HUES64 (cell line): Measurements from ENCODE around the gene CCDC122. TPM values are rescaled to one million over a fixed set of nuclear protein-coding genes. Genes with fewer than 3 reads are reported as not detected.
A peak's percentile ranks its signal among the peaks of the same experiment; 100 is the strongest.

Experiments
- H3K27ac ChIP-seq: 2 replicates; pipeline ENCODE4 v1.7.0; 2013; ENCODE audit warnings: low read depth, low read length, inconsistent platforms
- H3K27me3 ChIP-seq: 2 replicates; pipeline ENCODE4 v1.6.1; 2013; ENCODE audit warnings: mild to moderate bottlenecking, low read length; ENCODE audit not compliant: insufficient read depth
- H3K36me3 ChIP-seq: 2 replicates; pipeline ENCODE4 v1.6.1; 2013; ENCODE audit warnings: mild to moderate bottlenecking, low read length; ENCODE audit not compliant: insufficient read depth
- H3K4me1 ChIP-seq: 2 replicates; pipeline ENCODE4 v1.6.1; 2013; ENCODE audit warnings: mild to moderate bottlenecking, low read length, moderate library complexity; ENCODE audit not compliant: insufficient read depth
- H3K4me3 ChIP-seq: 2 replicates; pipeline ENCODE4 v1.5.1; 2013; ENCODE audit warnings: mild to moderate bottlenecking, low read length, moderate library complexity
- H3K9ac ChIP-seq: 2 replicates; pipeline ENCODE4 v1.6.1; 2013; ENCODE audit warnings: mild to moderate bottlenecking, low read depth, low read length
- H3K9me3 ChIP-seq: 2 replicates; pipeline ENCODE4 v1.6.1; 2013; ENCODE audit warnings: low read depth, low read length; ENCODE audit not compliant: insufficient read depth
- WGBS: fragments of 150-250, 120-280 bp; methylation state at CpG from one replicate; pipeline ENCODE4 v1.1.7; 2013; ENCODE audit warnings: missing lambda C conversion rate; 5-methylcytosine and 5-hydroxymethylcytosine counted together
- polyA plus RNA-seq, 2 experiments: library from polyadenylated mRNA; stranded (reverse); fragments of 50-300 nt; gene quantifications; one replicate each; pipeline ENCODE4 v1.2.3, GENCODE V29; 2013

CCDC122 gene
- 5.2 TPM for polyA plus RNA-seq (2013, experiment 1 of 2)
- 6.7 TPM for polyA plus RNA-seq (2013, experiment 2 of 2)

DNA sequence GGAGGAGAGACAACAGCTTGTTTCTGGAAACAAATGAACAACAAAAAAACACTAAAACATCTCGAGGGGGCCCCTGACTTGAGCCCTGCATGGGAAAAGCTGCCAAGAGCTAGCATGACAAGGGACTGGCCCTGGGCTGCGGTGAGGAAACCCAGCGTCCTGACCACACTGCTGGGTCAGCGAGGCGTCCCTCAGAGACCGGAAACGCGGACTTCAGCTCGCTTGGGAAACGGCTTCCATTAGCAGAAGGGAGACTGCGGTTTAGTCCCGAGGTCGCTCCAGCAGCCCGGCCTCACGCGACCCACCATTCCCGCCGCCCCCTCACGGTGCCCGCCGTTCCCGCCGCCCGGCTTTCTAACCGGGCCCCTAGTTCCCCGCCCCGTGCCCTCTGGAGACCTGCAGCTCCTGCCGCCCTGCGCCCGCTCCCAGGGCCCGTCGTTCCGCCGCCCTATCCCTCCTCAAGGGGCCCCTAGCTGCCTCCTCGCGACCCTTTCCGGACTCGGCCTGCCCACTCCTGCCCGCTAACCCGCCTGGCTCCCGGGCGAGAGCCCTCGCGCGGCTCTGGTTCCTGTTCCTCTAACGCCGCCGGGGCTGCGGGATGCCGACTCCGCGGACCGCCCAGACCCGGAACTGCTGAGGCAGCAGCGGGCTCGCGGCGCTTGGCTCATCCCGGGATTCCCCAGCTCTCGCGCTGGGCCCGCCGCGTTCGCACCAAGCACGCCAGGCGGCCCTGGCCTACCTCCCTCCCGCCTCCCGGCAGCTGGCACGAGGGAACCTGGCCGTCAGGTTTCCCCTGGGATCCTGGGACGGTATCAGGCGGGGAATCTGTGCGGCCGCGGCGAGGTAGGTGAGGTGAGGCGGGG lies at the start of gene CCDC122:
CCDC122 (minus strand) TSS at position 849 of the 863 bp plus-strand sequence. CDS start 10,364 bp downstream, outside the sequence.
- Histone ChIP-seq H3K27me3 (peaks cover 15% of the 10 kb centered on the region), H3K9ac (peak within 1 kb of the TSS; percentile 87), H3K9me3 (no peaks in the 10 kb centered on the region), H3K4me1 (peaks cover 23% of the 10 kb centered on the region), H3K36me3 (no peaks in the 10 kb centered on the region), H3K27ac (peak within 1 kb of the TSS; percentile 27), H3K4me3 (peak within 1 kb of the TSS; percentile 83)
- WGBS = under 1% methylated on average over 78 of the region's 78 CpGs

GRCh38 chr13:43924549-43925245 lies 45.2 kb upstream of the CCDC122 start:
- H3K27me3 ChIP-seq = no peaks in the 10 kb centered on the region
- no peak overlapping the region for H3K27ac ChIP-seq
- peaks cover 5% of the 10 kb centered on the region; the same call in 1 of the 2 replicates for H3K4me1 ChIP-seq
- H3K4me3 ChIP-seq = no peak overlapping the region
- no peaks in the 10 kb centered on the region for H3K36me3 ChIP-seq
- H3K9me3 ChIP-seq = no peaks in the 10 kb centered on the region
- 93% methylated on average over 5 of the region's 5 CpGs for WGBS
- no peak overlapping the region for H3K9ac ChIP-seq

DNA sequence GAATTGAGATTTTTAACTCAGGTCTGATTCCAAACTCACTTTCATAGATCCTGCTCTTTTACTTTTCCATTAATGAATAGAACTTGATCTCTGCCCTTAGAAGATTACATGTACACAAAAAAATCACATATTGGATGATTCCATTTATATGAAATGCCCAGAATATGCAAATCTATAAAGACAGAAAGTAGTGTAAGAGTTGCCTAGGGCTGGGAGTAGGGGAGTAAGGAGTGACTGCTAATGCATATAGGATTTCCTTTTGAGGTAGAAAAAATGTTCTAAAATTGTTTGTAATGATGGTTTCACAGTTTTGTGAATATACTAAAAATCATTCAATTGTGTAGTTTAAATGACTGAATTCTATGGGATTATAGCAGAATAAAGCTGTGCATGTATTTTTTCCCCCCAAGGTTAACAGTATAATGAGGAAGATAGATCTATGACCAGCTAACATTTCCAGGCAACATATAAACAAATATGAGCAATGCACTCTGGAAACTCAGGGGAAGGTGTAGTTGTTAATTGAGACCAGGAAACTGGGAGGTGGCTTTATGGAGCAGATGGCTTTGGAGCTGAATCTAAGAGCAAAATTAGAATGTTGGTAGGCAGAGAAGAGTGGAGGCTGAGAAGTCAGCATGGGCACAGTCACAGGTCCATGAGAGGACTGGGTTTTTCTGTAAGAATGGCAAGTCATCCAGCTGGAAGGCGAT lies 41.6 kb upstream of the CCDC122 start:
- WGBS = 96% methylated on average over 1 of the region's 1 CpG
- no peaks in the 10 kb centered on the region for H3K27me3 ChIP-seq
- no peaks in the 10 kb centered on the region for H3K4me1 ChIP-seq
- no peaks in the 10 kb centered on the region for H3K36me3 ChIP-seq
- no peak overlapping the region for H3K27ac ChIP-seq
- no peaks in the 10 kb centered on the region for H3K9me3 ChIP-seq
- no peak overlapping the region for H3K9ac ChIP-seq
- H3K4me3 ChIP-seq = no peak overlapping the region

- H3K9ac ChIP-seq = no peak overlapping the region
- no peaks in the 10 kb centered on the region for H3K27me3 ChIP-seq
- no peak overlapping the region for H3K27ac ChIP-seq
- H3K4me3 ChIP-seq = no peak overlapping the region
- 89% methylated on average over 4 of the region's 5 CpGs for WGBS
- no peaks in the 10 kb centered on the region for H3K9me3 ChIP-seq
- no peaks in the 10 kb centered on the region for H3K4me1 ChIP-seq
- no peaks in the 10 kb centered on the region for H3K36me3 ChIP-seq
These were observed 39.1 kb upstream of the CCDC122 start for GRCh38 chr13:43918636-43919035.

DNA sequence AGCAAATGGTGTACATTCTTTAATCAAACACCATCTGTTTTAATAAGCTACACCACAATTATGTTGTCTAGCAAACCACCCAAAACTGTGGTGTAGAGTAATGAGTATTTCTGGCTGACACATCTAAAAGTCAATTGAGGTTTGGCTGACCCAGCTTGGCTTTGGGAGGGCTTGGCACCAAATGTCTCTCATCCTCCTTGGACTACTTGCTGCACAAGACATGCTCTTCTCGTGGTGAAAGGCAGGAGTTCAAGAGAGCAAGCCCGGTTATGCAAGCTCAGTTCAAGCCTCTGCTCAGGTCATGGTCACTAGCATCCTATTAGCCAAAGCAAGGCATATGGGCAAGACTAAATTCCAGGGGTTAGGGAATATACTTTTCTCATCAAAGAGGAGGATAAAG lies 37.3 kb upstream of the CCDC122 start:
- H3K36me3 ChIP-seq = no peaks in the 10 kb centered on the region
- no peak overlapping the region for H3K4me3 ChIP-seq
- H3K4me1 ChIP-seq = no peaks in the 10 kb centered on the region
- H3K27ac ChIP-seq = no peak overlapping the region
- no peaks in the 10 kb centered on the region for H3K27me3 ChIP-seq
- 68% methylated on average over 2 of the region's 2 CpGs for WGBS
- H3K9me3 ChIP-seq = no peaks in the 10 kb centered on the region
- H3K9ac ChIP-seq = no peak overlapping the region

- H3K4me3 ChIP-seq = no peak overlapping the region
- H3K9ac ChIP-seq = no peak overlapping the region
- 85% methylated on average over 6 of the region's 6 CpGs for WGBS
- H3K27me3 ChIP-seq = no peaks in the 10 kb centered on the region
- H3K4me1 ChIP-seq = no peaks in the 10 kb centered on the region
- no peak overlapping the region for H3K27ac ChIP-seq
- no peaks in the 10 kb centered on the region for H3K9me3 ChIP-seq
- no peaks in the 10 kb centered on the region for H3K36me3 ChIP-seq
These were observed 35.9 kb upstream of the CCDC122 start for GRCh38 chr13:43915451-43915850.

DNA sequence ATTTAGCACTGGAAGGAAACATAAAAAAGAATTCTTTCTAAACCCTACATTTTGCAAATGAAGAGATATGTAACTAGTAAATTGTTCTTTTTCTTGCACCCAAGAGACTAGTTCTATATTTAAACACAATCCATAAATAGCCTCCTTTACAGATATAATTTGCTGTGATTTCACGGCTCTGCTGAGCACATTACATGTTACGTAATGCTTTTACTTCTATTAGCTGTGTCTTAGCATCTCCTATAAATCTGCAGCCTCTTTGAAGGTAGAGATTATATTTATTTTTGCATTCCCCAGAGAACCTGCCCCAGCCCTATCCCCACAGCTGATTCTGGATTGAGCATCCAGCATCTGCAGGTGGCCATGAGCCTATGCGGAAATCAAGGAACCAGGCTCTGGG lies 32.3 kb upstream of the CCDC122 start:
- no peaks in the 10 kb centered on the region for H3K36me3 ChIP-seq
- WGBS = 82% methylated on average over 3 of the region's 3 CpGs
- no peaks in the 10 kb centered on the region for H3K4me1 ChIP-seq
- H3K27ac ChIP-seq = no peak overlapping the region
- H3K4me3 ChIP-seq = no peak overlapping the region
- no peak overlapping the region for H3K9ac ChIP-seq
- no peaks in the 10 kb centered on the region for H3K9me3 ChIP-seq
- no peaks in the 10 kb centered on the region for H3K27me3 ChIP-seq

DNA sequence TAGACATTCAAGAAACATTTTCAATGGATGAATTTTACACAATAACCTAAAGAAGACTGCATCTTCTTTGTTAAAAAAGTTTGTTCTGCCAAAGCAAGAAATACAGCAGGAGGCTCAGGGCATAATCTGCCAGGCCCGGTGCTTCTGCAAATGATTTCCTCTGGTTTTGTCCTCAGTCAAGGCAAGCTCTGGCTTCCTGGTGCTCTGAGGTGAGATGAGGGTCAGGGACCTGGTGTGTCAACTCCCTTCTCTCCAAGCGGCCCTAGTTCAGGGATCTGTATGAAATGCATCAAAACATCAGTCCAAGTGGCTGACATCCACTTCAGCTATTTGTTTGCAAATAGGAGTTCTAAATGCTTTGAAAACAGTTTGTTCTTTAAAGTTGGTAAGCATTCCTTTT lies 31.7 kb upstream of the CCDC122 start:
- H3K9ac ChIP-seq = no peak overlapping the region
- 78% methylated on average over 2 of the region's 2 CpGs for WGBS
- H3K4me1 ChIP-seq = no peaks in the 10 kb centered on the region
- no peaks in the 10 kb centered on the region for H3K27me3 ChIP-seq
- no peaks in the 10 kb centered on the region for H3K9me3 ChIP-seq
- H3K36me3 ChIP-seq = no peaks in the 10 kb centered on the region
- no peak overlapping the region for H3K4me3 ChIP-seq
- H3K27ac ChIP-seq = no peak overlapping the region

DNA sequence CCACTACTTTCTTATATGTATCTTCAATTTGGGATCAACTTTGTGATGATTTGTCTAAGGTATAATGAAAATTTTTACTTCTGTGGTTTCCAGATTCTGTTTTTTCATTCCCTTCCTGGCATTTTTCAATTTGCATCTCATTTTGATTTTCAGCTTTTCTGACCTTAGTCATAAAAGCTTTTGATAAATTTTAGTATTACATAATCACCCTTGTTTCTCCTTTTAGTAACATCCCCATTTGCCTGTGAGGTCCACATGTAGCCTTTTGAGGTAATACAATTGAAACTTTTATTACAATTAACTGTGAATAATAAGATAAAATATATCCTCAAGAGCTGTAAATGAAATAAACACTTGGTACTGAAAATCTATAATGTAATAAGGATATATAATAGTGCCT lies 31.3 kb upstream of the CCDC122 start:
- H3K4me1 ChIP-seq = no peaks in the 10 kb centered on the region
- H3K9ac ChIP-seq = no peak overlapping the region
- no peaks in the 10 kb centered on the region for H3K27me3 ChIP-seq
- H3K9me3 ChIP-seq = no peaks in the 10 kb centered on the region
- H3K4me3 ChIP-seq = no peak overlapping the region
- H3K27ac ChIP-seq = no peak overlapping the region
- H3K36me3 ChIP-seq = no peaks in the 10 kb centered on the region

GRCh38 chr13:43908156-43909126 lies 28.9 kb upstream of the CCDC122 start:
- no peaks in the 10 kb centered on the region for H3K4me1 ChIP-seq
- WGBS = 96% methylated on average over 1 of the region's 2 CpGs
- H3K36me3 ChIP-seq = no peaks in the 10 kb centered on the region
- no peaks in the 10 kb centered on the region for H3K9me3 ChIP-seq
- H3K27me3 ChIP-seq = no peaks in the 10 kb centered on the region
- no peak overlapping the region for H3K27ac ChIP-seq
- no peak overlapping the region for H3K9ac ChIP-seq
- no peak overlapping the region for H3K4me3 ChIP-seq
